Measurements from ENCODE around the gene C16orf86. TPM values are rescaled to one million over a fixed set of nuclear protein-coding genes. Genes with fewer than 3 reads are reported as not detected.

C16orf86 gene
- total RNA-seq, 1 donor from 2014 or later: 1.8 TPM

- TF ChIP-seq CTCF (IDR thresholded peaks at IDR 0.05; ENCODE audit: unreplicated experiment): no peak
- DNase-seq (ENCODE audit: low spot score): no peak
- Mint-ChIP-seq H3K27ac (ENCODE audit: unreplicated experiment) (no peak overlapping the region), H3K36me3 (ENCODE audit: low read depth, unreplicated experiment) (peaks cover 6% of the 10 kb centered on the region), H3K27me3 (ENCODE audit: unreplicated experiment) (peaks cover 29% of the 10 kb centered on the region), H3K4me3 (ENCODE audit: unreplicated experiment) (no peak overlapping the region), H3K9me3 (ENCODE audit: unreplicated experiment) (no peaks in the 10 kb centered on the region), H3K4me1 (ENCODE audit: unreplicated experiment) (peaks cover 4% of the 10 kb centered on the region)
Observed at GRCh38 chr16:67657017-67657608, 9.5 kb upstream of the C16orf86 start.

GRCh38 chr16:67657751-67658518, 8.7 kb upstream of the C16orf86 start:
- Mint-ChIP-seq H3K27me3 (ENCODE audit: unreplicated experiment) (peaks cover 27% of the 10 kb centered on the region), H3K27ac (ENCODE audit: unreplicated experiment) (no peak overlapping the region), H3K9me3 (ENCODE audit: unreplicated experiment) (no peaks in the 10 kb centered on the region), H3K36me3 (ENCODE audit: low read depth, unreplicated experiment) (peaks cover 6% of the 10 kb centered on the region), H3K4me1 (ENCODE audit: unreplicated experiment) (peaks cover 2% of the 10 kb centered on the region), H3K4me3 (ENCODE audit: unreplicated experiment) (no peak overlapping the region)
- no peak for DNase-seq (ENCODE audit: low spot score)
- no peak for TF ChIP-seq CTCF (IDR thresholded peaks at IDR 0.05; ENCODE audit: unreplicated experiment)

- no peak for DNase-seq (ENCODE audit: low spot score)
- H3K36me3 Mint-ChIP-seq (ENCODE audit: low read depth, unreplicated experiment): peaks cover 7% of the 10 kb centered on the region
- H3K9me3 Mint-ChIP-seq (ENCODE audit: unreplicated experiment): no peaks in the 10 kb centered on the region
- TF ChIP-seq CTCF (IDR thresholded peaks at IDR 0.05; ENCODE audit: unreplicated experiment): no peak
- peaks cover 1% of the 10 kb centered on the region for H3K4me1 Mint-ChIP-seq (ENCODE audit: unreplicated experiment)
- H3K4me3 Mint-ChIP-seq (ENCODE audit: unreplicated experiment): peak overlapping the region; percentile 86
- H3K27me3 Mint-ChIP-seq (ENCODE audit: unreplicated experiment): peaks cover 26% of the 10 kb centered on the region
- peak overlapping the region; percentile 24 for H3K27ac Mint-ChIP-seq (ENCODE audit: unreplicated experiment)
Observed at GRCh38 chr16:67658849-67659674, 7.6 kb upstream of the C16orf86 start.

GRCh38 chr16:67659675-67660563, 6.7 kb upstream of the C16orf86 start, which contains the start of gene ACD:
TSS of gene ACD (minus strand) at chr16:67660260. CDS start at chr16:67660220, 40 bp downstream.
- peak within 1 kb of the TSS; percentile 92 for H3K4me3 Mint-ChIP-seq (ENCODE audit: unreplicated experiment)
- DNase-seq (ENCODE audit: low spot score): peak; percentile 90
- no peaks in the 10 kb centered on the region for H3K9me3 Mint-ChIP-seq (ENCODE audit: unreplicated experiment)
- peaks cover 27% of the 10 kb centered on the region for H3K27me3 Mint-ChIP-seq (ENCODE audit: unreplicated experiment)
- peaks cover 13% of the 10 kb centered on the region for H3K36me3 Mint-ChIP-seq (ENCODE audit: low read depth, unreplicated experiment)
- peaks cover 8% of the 10 kb centered on the region for H3K4me1 Mint-ChIP-seq (ENCODE audit: unreplicated experiment)
- H3K27ac Mint-ChIP-seq (ENCODE audit: unreplicated experiment): peak within 1 kb of the TSS; percentile 75
- TF ChIP-seq CTCF (IDR thresholded peaks at IDR 0.05; ENCODE audit: unreplicated experiment): no peak

Data from endothelial cell (in vitro differentiated cells).